ENCODE data around the gene MYL5.
"Not testable (repeated sequence)": the region's sequence is repeated elsewhere in the genome, so short reads cannot be mapped to it uniquely, and the experiment has no call there.

Gene MYL5

DNA sequence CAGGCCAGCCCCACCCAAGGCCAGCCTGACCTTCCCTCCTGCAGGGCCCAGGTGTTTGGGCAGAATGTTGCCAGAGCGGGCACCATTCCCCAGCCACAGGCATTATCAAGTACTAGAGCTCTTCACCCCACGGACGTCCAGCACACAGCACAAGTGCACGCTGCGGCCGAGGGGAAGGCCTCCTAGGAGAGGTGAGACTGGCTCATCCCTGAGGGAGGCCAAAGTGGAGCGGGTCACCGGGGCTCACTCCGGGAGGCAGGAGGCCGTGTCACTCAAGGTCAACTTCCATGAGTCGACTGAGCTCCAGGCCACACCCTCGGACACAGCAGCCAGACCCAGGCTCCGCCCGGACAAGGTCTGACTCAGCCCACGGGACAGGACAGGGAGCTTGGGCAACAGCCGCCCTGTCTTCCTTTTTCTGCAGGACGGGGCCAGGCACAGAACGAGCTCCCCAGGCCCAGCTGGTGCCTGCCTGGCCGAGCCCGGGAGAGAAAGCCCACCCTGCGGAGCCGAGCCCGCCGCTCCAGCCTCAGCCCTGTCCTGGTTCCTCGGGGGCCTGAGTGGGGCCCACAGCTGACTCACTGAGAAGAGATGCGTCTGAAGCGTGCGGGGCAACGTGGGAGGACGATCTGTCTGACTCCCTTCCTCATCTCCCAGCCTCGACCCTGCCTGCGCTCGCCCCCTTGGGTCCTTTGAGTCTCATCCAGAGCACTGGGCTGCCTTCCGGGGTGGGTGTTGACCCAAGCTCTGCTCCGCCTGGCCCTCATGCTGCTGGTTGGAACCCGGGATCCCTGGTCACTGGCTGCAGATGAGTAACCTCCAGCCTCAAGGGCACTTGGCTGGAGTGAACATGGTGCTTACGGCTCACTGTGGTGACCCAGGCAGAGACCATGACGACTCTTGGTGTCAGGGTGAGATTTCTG is 13.0 kb downstream of the MYL5 start:
- DNase-seq, result no peak

DNA sequence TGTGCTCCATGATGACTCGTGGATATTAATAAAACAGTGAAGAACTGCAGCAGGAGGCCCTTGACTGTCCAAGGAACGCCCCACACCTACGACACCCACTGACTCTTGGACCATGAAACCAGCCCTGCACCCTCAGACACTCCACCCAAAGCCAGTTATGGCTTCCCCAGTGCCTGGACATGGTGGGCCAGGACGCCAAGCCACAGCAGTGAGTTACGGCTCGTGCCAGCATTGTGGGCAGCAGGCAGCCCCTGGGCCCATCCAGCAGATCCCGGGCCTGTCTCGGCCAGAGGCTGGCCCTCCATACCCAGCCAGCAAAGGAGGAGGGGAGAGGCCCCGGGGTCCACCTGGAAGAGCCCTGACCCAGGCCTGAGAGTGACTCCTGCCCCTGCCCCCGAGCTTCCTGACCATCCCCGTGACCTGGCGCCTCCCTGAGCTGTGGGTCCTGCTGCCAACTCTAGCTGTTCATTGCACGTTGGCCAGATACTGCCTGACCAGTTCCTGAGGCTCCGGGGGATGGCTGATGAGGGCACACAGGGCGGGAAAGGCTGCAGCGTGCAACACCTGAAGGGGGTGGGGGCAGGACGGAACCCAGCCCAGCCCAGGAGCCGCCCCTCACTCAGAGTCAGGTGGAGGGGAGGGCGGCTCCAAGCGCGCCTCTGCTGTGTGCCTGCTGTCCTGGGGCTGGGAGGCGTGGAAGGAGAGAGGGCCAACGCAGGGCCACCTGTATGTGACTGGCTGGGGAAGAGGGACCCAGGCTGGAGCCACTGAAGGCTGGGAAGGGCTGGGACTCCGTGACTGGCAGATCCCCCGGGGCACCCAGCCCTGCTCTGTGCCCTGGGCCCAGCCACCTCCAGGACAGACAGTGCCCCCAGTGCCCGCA is 13.9 kb downstream of the MYL5 start:
- DNase-seq, result no peak

DNA sequence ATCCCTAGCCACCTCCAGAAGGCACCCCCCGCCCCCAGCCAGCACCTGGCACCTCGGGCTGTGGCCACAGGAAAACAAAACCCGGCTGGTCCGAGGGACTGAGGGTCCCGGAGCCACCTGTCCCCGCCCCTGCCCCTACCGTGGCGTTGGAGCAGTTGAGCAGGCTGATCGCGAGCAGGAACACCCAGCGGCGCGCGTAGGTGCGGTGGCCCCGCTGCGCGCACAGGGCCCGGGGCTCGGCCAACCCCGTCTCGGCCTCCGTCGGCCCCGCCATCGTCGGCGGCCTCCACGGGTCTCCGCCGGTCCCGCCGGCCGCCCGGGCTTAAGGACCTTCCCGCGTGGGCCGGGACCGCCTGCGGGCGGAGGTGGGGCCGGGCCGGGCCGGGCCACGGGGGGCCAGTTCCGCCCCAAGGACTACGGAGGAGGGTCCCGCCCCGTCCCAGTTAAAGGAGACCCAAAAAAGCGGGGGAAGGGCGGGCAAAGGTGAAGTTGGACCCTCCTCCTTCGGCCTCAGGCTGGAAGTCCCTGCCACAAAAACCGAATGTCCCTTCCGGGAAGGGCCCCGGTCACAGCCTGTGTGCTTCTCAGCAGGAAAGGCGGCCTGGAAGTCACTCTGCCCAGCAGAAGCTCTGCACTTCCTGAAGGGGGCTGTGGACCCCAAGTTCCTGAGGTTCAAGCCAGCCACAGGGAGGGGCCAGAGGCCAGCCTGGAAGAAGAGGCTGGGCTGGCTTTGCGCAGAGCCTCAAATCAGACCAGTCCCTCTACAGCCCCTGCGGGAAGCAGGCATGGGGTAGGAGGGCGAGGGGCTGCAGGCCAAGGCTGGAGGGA is 14.7 kb downstream of the MYL5 start, which contains the start of gene SLC49A3:
Gene SLC49A3, minus strand, starts transcription at position 298 of the 828 bp plus-strand sequence. Its CDS starts 24 bp downstream, at position 274.
- DNase-seq, result no peak

DNA sequence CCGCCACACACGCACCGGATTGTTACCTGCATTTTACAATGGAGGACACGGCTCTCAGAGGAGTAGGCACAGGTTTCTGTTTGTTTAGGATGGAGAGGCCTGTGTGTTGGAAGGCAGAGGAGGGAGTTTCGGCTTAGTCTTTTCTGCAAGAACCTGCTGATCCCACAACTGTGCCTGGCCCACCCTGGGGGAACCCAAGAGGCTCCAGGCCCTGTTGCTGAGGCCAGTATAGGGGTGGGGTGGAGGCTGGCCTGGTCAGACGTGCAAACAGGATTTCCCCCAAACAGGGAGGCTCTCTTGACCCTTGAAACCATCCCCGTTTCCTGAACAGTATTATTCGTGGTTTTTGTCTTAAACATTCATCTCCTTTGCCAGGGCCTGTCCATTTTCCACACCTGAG is 15.4 kb downstream of the MYL5 start:
- DNase-seq, result no peak

DNA sequence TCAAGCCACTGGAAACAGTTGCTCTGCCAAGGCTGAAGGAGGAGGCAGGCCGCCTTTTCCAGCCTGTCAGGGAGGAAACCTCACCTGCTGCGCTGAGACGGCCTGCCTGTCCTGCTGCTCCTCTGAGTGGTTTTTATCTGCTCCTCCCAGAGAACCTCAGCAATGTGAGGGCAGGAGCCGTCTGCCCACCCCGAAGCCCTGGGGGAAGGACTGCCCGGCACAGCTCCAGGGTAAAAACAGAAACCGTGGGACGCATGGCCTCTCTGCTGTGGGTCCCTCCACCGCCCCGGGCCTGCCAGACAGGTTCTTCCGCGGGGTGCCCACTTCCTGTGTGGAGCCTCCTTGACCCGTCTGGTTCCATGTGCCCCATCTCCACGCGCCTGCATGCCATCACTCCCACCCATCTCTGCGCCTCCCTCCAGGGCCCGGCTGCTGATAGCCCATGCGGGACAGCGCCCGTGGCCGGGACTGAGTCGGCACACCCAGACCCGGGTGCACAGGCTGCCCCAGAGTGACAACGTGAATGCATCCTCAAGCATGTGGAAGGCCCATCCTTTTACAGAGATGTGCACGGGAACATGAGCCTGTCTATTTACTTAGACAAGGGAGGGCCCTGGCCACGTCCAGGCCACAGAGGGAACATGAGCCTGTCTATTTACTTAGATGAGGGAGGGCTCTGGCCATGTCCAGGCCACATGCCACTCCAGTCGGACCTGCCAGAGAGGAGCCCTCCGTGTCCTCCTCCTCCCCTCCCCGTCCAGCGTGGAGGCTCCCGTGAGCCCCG is 18.6 kb downstream of the MYL5 start:
- no peak for DNase-seq

DNA sequence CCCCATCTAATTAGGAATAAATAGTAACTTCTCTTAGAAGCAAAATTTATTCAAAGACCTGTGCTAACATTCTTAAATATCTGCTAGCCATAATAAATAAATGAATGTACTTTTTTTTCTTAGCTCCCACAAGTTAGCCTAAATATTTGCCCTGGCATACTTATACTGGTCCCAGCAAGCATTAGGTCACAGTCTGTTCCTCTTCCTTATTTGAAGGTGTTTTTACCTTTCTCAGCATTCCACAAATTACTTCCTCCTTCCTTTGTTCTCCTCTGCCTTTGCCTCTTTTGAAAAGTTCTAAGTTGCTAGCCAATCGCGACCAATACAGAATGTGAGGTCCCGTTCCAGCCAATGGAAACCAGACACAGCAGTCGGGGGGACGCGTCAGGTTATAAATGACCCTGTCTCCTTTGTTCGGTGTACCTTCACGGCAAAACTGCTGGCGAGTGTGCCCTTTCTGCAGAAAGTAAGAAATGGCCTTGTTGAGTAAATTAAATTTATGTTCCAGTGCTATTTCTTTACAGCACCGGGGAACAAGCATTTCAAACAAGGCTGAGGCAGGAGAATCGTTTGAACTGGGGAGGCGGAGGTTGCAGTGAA is 20.1 kb downstream of the MYL5 start:
- DNase-seq, result not testable (repeated sequence)

DNA sequence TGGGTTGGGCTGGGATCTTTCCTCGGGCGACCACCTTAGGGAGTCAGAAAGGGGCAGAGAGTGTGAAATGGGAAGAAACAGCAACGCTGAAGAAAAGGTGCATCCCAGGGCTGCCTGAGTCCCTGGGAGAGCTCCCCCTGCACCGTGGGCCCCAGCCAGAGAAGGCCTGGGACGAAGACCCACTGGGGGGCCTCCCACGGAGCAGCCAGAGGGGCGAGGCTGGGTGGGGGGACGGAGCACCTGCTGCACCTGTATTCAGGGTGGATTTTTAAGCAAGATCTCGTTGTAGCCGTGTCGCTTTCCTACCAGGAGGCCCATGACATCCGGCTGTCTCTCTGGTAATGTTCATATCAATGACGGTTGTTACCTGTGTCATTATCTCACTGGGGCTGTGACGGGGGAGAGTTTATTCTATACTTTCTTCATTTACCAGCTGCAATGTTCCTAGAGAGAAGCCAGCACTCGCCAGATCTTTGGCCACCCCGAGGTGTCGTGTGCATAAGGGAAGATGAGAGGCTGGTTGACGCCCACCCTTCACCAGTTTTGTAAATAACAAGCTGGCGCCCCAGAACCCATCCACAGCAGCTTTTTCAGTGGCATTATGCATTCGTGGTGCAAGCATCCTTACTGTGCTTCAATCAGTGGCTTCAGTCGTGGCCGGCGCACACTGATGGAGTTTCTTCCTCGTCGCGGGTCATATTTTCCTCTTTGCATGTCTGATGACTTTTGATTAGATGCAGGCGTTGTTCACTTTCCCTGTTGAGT is 25.7 kb downstream of the MYL5 start:
- DNase-seq, result no peak

DNA sequence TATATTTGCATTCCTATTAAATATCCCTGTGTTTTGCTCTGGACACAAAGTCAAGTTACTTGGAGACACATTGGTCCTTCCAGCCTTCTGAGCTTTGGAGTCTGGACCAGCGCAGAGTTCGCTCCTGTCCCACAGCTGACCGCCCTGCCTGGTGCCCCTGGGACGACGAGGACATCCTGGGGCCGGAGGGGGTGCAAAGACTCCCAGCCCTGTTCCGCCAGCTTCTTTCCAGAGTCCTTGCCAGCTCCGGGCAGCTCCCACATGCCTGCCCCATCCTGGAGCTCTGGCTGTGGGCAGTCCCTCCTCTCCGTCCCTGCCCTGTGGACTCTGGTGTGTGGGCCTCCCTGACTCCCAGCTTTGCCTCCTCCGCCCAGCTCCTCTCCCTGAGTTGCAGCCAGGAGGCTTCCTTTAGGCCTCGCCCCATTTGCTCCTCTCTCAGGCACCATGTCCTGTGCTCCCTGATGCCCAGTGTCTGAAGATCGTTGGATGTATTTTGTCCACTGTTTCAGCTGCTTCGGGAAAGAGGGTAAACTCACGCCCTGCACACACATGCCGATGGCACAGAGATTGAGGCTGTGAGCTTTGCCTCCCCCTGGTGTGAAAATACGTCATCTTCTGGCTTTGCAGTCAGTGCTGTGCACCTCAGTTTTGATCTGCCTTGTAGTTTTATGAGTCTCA is 26.4 kb downstream of the MYL5 start:
- DNase-seq, result no peak

DNA sequence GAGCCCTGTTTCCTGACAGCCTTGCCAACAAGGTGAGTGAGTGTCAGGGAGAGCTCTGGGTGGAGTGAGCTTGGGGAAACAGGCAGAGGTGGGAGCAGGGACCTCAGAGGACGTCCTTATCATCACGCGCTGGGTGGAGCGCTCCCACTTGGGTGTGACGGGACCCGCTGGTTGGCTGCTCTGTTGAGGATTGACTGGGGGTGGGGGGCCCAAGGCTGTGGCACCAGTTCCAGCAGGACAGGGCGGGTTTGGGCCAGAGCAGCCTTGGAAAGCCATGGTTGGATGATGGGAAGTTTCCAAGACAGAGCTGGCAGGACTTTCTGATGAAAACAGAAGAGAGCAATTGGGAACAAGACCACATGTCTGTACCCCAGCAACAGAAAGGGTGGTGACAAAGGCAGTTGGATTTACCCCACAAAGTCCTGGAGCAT is 28.3 kb downstream of the MYL5 start:
- peak; percentile 42 for DNase-seq

DNA sequence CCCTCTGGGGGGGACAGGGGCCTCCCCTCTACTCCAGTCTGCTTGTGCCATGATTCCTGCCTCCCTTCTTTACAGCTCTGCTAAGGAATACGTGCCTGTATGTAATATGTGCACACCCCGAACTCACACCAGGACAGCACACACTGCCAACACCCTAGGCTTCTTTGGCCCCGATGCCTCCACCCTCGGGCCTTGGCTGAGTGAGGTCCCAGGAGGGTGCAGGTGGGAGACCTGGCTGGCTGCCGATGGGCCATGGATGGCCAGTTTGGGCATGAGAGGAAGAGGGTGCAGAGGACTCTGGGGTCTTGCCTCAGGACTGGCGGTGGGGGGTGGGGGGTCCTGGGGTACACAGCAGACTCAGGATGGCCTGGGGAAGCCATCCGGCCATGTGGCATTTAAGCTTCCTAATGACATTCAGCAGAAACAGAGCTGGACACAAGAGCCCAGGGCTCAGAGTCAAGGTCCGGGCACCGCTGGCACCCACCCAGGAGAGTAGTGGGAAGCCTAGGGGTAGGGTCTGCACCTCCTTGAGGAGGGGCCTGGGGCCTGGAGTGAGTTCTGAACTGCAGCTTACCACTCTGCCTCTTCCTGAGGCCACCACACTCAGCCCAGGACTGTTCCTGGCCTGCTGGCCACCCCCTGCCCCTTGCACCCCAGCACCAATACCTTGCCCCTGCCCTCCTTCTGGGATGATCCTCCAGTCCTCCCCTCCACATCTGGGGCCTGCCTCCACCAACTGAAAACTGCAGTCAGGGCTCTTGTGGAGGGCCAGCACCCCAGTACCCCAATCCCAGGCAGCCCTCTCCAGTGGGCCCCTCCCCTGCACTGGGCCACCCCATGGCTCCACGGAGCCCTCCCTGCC is 29.2 kb downstream of the MYL5 start:
- DNase-seq, result no peak

DNA sequence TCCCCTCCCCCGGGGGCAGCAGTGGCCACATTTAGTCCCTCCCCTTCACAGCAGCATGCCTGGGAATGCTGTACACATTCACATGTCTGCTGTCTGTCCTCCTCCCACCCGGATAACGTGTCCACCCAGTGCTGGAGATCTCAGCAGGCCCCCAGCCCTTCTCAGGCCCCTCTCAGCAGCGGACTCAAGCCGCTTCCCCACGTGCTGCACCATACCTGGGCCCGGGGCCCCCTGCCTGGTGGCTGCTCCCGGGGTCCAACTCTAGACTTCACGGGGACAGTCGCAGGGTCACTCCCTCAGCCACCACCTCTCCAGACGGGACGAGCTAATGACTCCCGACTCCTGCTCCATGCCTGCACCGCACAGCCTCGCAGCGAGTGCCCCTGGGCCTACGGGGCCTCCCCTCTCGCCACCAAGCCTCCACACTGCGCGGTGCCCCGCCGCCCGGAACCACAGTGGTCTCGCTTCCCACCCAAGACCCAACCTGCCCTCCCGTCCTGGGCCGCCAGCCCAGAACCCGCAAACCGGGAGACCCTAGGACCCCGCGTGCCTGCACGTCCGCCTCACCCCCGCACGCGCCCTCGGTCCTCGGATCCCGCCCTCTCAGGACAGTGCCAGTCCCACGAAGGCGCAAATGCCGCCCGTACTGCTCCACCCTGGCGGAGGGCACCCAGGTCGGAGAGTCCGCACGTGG is 30.0 kb downstream of the MYL5 start:
- no peak for DNase-seq

DNA sequence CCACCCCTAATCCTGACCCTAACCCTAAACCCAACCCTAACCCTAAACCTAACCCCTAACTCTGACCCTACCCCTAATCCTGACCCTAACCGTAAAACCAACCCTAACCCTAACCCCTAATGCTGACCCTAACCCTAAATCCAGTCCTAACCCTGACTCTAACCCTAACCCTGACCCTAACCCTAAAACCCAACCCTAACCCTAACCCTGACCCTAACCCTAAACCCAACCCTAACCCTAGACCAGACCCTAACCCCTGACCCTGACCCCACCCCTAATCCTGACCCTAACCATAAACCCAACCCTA is 30.6 kb downstream of the MYL5 start:
- DNase-seq, result no peak

DNA sequence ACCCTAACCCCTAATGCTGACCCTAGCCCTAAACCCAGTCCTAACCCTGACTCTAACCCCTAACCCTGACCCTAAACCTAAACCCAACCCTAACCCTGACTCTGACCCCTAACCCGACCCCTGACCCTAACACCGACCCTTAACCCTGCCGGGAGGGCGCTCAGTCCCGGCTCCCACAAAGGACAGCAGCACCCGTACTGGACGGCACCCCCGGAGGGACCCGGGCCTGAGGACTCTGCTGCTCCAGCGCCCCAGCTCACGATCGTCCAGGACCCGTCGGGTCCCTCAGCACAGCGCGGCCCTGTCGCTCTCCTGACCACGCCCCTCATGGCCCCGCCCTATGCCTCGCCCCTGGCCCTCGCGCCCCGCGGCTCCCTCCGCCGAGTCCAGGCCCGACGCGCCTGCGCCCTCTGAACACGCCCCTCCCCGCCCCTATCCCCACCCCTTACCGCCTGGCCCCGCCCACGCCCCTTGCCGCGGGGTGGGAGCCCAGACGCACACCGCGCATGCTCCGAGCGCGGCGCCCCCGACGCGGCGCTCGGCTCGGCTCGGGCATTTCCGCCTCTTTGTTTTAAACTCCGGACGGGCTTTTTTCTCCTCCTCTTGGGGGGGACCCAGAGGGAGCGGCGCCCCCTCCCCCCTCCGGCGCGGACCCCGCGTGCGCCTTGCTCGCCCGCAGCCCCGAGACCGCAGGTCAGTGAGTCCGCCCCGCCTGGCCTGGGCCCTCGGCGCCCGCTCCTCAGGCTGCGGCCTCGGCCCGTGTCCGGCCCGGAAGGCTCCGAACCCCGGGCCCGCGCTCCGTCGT is 31.1 kb downstream of the MYL5 start, which contains the start of gene PCGF3:
Gene PCGF3, plus strand, starts transcription at position 555 of the 805 bp plus-strand sequence. CDS start 27,849 bp downstream, outside the sequence.
- DNase-seq, result peak; percentile 95

DNA sequence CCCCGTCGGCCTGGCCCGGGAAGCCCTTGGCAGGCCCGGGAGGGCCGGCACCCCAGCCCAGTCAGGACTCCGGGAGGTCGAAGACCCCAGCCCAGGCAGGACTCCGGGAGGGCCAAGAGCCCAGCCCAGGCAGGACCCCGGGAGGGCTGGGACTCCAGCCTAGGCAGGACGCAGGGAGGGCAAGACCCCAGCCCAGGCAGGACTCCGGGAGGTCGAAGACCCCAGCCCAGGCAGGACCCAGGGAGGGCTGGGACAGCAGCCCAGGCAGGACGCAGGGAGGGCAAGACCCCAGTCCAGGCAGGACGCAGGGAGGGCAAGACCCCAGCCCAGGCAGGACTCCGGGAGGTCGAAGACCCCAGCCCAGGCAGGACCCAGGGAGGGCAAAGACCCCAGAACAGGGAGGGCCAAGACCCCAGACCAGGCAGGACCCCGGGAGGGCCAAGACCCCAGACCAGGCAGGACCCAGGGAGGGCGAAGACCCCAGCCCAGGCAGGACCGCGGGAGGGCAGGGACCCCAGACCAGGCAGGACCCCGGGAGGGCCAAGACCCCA is 31.8 kb downstream of the MYL5 start:
- not testable (repeated sequence) for DNase-seq

DNA sequence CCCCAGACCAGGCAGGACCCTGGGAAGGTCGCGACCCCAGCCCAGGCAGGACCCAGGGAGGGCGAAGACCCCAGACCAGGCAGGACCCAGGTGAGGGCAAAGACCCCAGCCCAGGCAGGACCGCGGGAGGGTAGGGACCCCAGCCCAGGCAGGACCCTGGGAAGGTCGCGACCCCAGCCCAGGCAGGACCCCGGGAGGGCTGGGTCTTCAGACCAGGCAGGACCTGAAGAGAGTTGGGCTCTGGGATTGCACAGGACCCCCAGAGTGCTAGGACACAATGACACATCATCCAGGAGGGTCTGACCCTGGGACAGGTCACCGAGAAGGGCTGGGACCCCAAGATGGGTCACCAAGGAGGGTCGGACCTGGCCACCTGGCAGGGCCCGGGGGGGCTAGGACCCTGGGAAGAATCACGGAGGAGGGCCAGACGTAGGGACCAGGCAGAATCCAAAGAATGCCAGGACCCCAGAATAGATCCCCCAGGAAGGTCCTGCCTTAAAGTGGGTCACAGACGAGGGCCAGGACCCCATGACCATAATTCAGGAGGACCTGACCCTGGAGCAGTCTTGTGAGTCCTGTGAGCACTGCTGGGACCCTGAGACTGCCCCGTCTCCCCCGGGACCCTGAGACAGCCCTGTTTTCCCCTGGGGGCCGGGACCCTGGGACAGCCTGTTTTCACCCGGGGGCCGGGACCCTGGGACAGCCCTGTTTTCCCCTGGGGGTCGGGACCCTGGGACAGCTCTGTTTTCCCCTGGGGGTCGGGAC is 32.7 kb downstream of the MYL5 start:
- no peak for DNase-seq

DNA sequence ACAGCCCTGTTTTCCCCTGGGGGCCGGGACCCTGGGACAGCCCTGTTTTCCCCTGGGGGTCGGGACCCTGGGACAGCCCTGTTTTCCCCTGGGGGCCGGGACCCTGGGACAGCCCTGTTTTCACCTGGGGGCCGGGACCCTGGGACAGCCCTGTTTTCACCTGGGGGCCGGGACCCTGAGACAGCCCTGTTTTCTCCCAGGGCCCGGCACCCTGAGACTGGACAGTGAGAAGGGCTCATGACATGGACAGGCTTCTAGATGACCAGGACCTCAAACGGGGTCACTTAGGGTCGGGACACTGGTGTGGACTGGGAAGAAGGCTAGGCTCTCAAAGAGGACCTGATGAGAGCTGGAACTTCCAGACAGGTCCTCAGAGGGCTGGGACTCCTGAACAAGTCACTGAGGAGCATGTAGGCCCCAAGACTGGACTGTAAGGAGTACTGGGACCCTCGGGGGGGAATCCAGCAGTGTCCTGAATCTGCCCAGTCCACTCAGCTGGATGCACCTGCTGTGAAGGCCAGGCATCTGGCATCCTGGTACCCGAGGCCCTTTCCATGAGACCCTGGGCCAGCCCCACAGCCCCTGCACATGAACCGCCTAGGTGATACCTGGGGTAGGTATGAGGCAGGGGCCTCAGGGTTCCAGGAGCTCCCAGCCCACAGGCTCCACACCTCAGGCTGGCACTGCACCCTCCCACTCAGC is 33.7 kb downstream of the MYL5 start:
- DNase-seq, result no peak
